Dedifferentiated amniotic fluid mesenchymal stem cell (primary cell): Measurements from ENCODE around the gene SEMA4A.

ENCODE experiments used
- DNase-seq: peaks from one replicate; pipeline ENCODE4 v3.0.0-alpha.2; 2016; ENCODE audit errors: extremely low spot score

Gene SEMA4A

GRCh38 chr1:156135930-156136871 is 17.2 kb upstream of the SEMA4A start:
- DNase-seq, result no peak

GRCh38 chr1:156136970-156137483 is 16.4 kb upstream of the SEMA4A start:
- DNase-seq, result no peak

GRCh38 chr1:156138458-156138867 is 14.9 kb upstream of the SEMA4A start:
- DNase-seq, result no peak

- DNase-seq, result no peak
These were observed 12.3 kb upstream of the SEMA4A start for GRCh38 chr1:156140879-156141707.

GRCh38 chr1:156143765-156144489 is 9.5 kb upstream of the SEMA4A start:
- no peak for DNase-seq

GRCh38 chr1:156144742-156145141 is 8.6 kb upstream of the SEMA4A start:
- no peak for DNase-seq

GRCh38 chr1:156145650-156146019 is 7.8 kb upstream of the SEMA4A start:
- DNase-seq, result no peak

- DNase-seq, result peak; percentile 86
These were observed 7.2 kb upstream of the SEMA4A start for GRCh38 chr1:156146020-156146768.

GRCh38 chr1:156146769-156147405 is 6.5 kb upstream of the SEMA4A start:
- no peak for DNase-seq

- DNase-seq, result no peak
These were observed 5.2 kb upstream of the SEMA4A start for GRCh38 chr1:156148216-156148615.

GRCh38 chr1:156149374-156150332 is 3.7 kb upstream of the SEMA4A start:
- no peak for DNase-seq

- no peak for DNase-seq
These were observed 2.9 kb upstream of the SEMA4A start for GRCh38 chr1:156150333-156151011.

GRCh38 chr1:156151093-156151688 is 2.2 kb upstream of the SEMA4A start:
- DNase-seq, result no peak

GRCh38 chr1:156152628-156153027 is 757 bp upstream of the SEMA4A start:
- DNase-seq, result no peak

- no peak for DNase-seq
These were observed 948 bp downstream of the SEMA4A start for GRCh38 chr1:156154317-156154749.

- DNase-seq, result no peak
These were observed 2.5 kb downstream of the SEMA4A start for GRCh38 chr1:156155756-156156510.

GRCh38 chr1:156157506-156157905 is 4.1 kb downstream of the SEMA4A start:
- DNase-seq, result no peak

- no peak for DNase-seq
These were observed 4.6 kb downstream of the SEMA4A start for GRCh38 chr1:156157966-156158365.
